GM21576 (cell line): ENCODE data around the gene HNMT.
"Not testable (repeated sequence)": the region's sequence is repeated elsewhere in the genome, so short reads cannot be mapped to it uniquely, and the experiment has no call there.

Experiments used
- ATAC-seq: cut with Tn5 transposase; IDR thresholded peaks from one replicate; pipeline ENCODE4 v1.9.1; 2021; ENCODE audit warnings: mild to moderate bottlenecking, moderate library complexity; ENCODE audit not compliant: unreplicated experiment

Gene HNMT

DNA sequence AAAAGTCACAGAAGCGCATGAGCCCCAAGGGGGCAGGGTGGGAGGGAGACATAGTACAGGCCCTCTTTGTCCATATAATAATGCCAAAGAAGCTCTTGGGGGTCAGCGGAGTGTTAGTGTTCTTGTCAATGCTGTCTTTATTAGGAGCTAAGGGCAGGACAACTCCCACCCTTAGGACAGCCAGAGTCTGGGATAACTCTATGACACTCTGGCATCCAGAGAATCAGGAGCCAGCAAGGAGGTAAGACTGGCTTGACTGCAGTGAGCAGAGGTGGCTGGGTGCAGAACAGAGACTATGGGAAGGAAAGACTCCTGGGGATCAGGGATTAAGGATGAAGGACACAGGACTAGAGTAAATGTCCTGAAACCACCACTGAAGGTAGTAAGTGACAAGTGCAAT is 19.0 kb upstream of the HNMT start:
- no peak for ATAC-seq

- no peak for ATAC-seq
Observed at GRCh38 chr2:137946227-137946626, 18.0 kb upstream of the HNMT start.

GRCh38 chr2:137947032-137947727 is 17.1 kb upstream of the HNMT start:
- ATAC-seq = no peak

GRCh38 chr2:137947728-137948336 is 16.4 kb upstream of the HNMT start:
- no peak for ATAC-seq

DNA sequence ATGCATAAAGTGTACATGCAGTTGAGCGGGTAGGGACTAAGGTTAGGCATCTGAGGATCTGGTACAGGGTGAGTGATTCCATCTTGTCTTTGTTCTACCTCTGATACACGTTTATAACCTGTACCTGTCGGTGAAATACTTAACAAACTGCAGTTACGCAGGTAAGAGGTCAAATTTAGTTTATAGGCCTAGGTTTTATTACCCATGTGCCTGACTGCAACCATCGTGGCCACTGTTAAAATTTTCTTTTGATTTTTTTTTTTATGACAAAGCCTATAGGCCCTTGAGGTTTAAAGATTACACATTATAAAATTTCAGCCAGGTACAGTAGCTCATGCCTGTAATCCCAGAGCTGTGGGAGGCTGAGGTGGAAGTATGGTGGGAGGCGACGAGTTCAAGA is 15.4 kb upstream of the HNMT start:
- no peak for ATAC-seq

DNA sequence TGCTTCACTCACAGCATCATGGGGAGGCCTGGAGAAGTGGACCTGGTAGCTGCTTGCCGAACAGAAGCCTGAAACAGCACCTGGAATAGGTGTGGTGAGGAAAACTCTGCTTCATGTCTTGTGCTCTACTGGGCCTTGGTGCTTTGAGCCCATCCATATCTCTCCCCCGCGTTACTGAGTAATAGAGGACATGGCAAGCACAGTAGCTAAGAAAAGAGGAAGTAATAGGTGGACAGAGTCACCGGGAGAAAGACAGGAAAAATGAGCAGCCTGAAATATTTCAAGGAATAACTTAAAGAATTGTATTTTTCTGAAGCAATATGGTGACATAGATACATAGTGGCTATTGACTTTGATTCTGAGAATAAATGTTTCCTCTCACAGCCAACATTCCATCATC is 14.0 kb upstream of the HNMT start:
- no peak for ATAC-seq

DNA sequence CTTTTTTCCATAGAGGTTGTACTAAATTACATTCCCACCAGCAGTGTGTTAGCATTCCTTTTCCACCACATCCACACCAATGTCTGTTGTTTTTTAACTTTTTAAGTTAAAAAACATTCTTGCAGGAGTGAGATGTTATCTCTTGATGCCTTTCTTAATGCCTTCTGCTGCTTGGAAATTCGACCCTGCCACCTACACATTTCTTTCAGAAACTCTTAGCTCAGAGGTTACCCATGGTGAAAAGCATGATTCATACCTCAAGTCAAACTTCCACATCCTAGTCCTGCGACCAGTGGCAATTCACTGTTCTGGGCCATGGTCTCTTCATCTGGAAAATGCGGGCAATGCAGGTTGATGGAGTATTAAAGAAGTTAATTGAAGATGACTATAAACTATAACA is 12.7 kb upstream of the HNMT start:
- ATAC-seq = no peak

DNA sequence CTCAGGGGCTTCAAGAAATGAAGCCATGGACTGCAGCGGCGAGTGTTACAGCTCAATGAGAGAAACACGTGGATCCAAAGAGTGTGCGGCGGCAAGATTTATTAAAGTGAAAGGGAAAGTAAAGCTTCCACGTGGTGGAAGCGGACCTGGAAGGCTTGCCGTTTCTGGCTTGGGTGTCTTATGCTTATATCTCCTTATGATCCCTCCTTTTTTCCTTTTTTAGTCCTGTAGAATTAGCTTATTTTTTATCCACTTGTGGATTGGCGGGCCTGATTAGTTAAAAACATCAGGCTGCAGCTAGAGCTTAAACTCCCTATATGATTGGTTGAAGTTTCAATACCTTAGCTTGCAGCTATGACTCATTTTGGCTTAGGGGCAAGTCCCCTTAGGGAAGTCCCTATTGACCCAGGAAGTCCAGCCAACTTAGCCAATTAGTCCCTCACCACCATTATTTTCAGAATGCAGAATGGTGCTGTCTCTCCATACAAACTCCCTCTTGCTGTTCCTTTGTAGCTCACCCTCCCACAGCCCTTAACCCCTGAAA is 11.6 kb upstream of the HNMT start:
- no peak for ATAC-seq

- ATAC-seq = no peak
Observed at GRCh38 chr2:137955536-137955935, 8.7 kb upstream of the HNMT start.

- ATAC-seq = no peak
Observed at GRCh38 chr2:137957033-137957432, 7.2 kb upstream of the HNMT start.

DNA sequence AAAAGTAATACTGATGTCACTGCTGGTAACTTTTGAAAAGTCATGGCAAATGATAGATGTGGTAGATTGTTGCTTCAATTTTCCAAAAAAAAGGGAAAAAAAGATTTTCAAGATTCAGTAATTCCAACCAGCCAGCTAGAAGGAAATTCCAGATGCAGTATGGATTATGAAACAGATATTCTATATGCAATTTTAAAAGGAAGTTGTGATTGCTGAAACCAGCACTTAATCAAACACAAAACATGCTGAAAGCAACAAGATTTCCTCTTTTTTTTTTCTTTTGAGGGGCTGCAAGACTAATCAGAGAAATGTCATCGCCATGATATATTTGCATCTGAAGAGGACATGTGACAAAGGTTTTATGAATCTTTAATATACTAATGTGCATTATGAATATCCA is 5.1 kb upstream of the HNMT start:
- ATAC-seq = no peak

DNA sequence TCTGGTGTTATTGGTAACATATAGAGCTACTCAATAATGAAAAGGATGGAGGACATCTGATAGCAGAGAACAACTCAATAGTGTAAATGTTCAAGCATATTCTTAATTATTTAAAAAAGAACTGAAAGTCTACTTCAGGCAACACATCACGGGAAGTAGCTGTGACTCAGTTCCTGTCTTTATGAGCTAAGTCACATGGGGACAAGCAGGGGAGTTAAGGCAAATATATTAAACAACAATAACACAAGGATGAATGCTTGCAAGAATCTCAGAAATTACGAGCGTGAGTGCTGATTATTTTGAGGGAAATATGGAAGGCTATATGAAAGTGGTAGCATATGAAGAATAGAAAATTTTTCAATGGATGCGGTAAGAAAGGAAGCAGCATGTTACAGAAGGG is 4.0 kb upstream of the HNMT start:
- ATAC-seq = no peak

- no peak for ATAC-seq
Observed at GRCh38 chr2:137961602-137962001, 2.7 kb upstream of the HNMT start.

DNA sequence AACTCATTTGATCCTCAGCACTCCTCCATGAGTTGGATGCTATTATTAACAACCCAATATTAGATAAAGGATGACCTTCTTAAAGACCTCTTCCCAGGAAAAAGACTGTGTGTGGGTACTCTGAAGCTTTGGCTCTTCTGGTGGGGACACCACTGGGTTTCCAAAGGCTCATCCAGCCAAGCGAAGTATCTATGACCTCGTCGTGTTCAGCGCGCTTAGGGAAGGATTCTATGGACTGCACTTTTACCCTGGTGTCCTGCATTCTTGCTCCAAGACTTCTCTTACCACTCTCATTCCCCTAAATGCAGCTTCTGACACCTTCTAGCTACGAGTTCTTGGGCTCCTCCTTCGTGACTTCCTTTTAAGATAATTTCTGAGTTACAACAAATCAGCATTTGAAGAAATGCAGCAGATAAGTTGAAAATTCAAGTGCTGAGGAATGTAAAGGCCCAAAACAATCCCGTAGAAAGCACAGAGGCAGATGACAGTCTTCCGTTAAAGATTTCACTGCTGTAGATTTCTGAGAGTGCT is 673 bp upstream of the HNMT start:
- ATAC-seq = no peak

DNA sequence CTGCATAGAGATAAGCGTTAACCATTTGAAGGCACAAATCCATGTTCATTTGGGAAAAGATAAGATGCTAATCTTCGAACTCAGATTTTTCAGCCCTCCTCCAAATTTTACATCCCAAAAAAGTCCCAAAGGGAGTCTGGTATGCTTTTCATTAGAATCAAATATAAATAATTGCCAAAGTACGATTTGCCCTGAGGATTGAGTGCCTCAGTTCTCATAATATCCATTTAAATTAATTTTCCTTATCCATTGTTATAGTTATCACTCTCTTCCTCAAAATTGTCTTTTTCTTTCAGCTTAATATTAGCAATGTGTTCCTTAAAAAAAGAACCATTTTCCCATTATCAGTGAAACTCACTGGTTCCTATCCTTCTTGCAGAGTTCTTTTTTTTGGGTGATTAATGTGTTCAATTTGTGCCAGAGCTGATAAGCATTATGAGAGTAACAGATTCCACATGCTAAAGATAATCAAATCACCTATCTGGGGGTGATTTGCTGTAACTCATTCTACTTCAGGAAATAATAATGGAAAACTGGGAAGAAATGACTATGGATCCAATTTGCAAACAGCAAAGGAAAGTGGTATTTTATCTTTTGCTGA is 686 bp downstream of the HNMT start:
- ATAC-seq = no peak

GRCh38 chr2:137966043-137966442 is 1.8 kb downstream of the HNMT start:
- no peak for ATAC-seq

DNA sequence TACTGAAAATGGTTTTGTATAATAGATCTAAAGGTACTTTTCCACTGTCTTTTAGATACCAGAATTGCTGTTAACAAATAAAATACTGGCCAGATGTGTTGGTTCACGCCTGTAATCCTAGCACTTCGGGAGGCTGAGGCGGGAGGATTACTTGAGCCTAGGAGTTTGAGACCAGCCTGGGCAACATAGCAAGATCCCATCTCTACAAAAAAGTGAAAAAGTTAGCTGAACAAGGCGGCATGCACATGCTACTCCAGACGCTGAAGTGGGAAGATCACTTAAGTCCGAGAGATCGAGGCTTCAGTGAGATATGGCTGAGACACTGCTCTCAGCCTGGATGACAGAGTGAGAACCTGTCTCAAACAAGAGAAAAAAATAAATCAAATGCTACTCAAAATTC is 2.8 kb downstream of the HNMT start:
- no peak for ATAC-seq

GRCh38 chr2:137968477-137969417 is 4.5 kb downstream of the HNMT start:
- ATAC-seq = no peak

DNA sequence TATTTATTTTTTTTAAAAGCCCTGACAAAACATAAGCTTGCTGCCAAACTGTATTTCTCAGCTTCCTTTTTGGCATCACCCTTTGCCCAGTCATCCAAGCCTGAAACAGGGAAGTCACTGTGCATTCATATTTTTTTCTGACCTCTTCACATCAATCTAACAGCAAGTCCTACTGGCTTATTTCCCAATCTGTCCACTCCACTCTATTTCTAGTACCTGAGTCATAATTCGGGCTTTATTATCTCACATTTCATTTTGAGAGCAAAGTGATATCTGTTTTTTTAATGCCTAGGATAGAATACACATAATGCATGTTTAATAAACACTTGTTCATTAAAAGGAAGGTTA is 5.1 kb downstream of the HNMT start:
- no peak for ATAC-seq

DNA sequence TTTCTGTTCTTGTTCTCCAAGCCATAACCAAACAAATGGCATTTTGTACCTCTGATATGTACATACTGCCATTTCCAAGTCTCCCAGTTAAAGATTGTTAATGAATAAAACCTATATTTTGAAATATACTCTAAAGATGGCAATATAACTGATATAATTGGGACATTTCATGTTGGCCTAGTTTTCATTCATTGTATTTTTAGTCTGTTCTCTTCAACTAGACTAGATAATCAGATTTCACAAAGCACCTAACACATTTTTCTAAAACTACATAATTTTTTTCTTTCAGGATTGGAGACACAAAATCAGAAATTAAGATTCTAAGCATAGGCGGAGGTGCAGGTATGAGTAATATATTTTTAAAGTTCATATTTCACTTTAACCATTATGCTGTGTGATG is 5.6 kb downstream of the HNMT start:
- no peak for ATAC-seq

- ATAC-seq = not testable (repeated sequence)
Observed at GRCh38 chr2:137971259-137971658, 7.0 kb downstream of the HNMT start.
